Sigmoid colon (tissue), 4 donors: ENCODE results near the gene YWHAB.

Experiments used
- CTCF ChIP-seq, 4 experiments: fragments of 450-650 bp in 3 of 4; fragments of 200-600 bp in 1 of 4; IDR thresholded peaks; one replicate each; pipeline ENCODE4 v1.5.1; 2016 to 2019; ENCODE audit warnings: antibody characterized with exemption in 4 of 4, mild to moderate bottlenecking in 3 of 4, moderate library complexity in 2 of 4
- EP300 ChIP-seq, 4 donors: sonication (generic); formaldehyde crosslinking; IDR thresholded peaks; one replicate each; pipeline ENCODE4 v1.6.1; 2017; ENCODE audit warnings: antibody characterized with exemption in 4 of 4
- POLR2A ChIP-seq, 2 donors: fragments of 450-650 bp; IDR thresholded peaks; one replicate each; pipeline ENCODE4 v1.6.1; 2016; ENCODE audit warnings: antibody characterized with exemption in 2 of 2, mild to moderate bottlenecking in 2 of 2, moderate library complexity in 2 of 2

GRCh38 chr20:44952731-44953130 is 67.2 kb downstream of the YWHAB start:
- TF ChIP-seq CTCF (IDR thresholded peaks at IDR 0.05) (no peak), POLR2A (IDR thresholded peaks at IDR 0.05) (no peak), EP300 (IDR thresholded peaks at IDR 0.05) (no peak)
